GM12864 (cell line): ENCODE results near the gene TCAF1.
"Not testable (repeated sequence)": the region's sequence is repeated elsewhere in the genome, so short reads cannot be mapped to it uniquely, and the experiment has no call there.

Experiments
- DNase-seq: peaks from one replicate; pipeline ENCODE4 v3.0.0-alpha.2; 2011; ENCODE audit warnings: low read depth
- H3K4me3 ChIP-seq: 2 replicates; pipeline ENCODE4 v1.5.1; 2011; ENCODE audit warnings: mild to moderate bottlenecking, low read depth, low read length, control low read depth
- TF ChIP-seq, protein P1 (sequence below): IDR thresholded peaks from 2 replicates; pipeline ENCODE4 v1.5.1; 2011; ENCODE audit warnings: low read depth, mild to moderate bottlenecking, moderate library complexity, low read length, control low read depth, inconsistent platforms; ENCODE audit errors: missing control alignments

TCAF1 gene

GRCh38 chr7:143882020-143882603, 19.9 kb downstream of the TCAF1 start:
- H3K4me3 ChIP-seq, result no peak overlapping the region
- TF ChIP-seq, protein P1, sequence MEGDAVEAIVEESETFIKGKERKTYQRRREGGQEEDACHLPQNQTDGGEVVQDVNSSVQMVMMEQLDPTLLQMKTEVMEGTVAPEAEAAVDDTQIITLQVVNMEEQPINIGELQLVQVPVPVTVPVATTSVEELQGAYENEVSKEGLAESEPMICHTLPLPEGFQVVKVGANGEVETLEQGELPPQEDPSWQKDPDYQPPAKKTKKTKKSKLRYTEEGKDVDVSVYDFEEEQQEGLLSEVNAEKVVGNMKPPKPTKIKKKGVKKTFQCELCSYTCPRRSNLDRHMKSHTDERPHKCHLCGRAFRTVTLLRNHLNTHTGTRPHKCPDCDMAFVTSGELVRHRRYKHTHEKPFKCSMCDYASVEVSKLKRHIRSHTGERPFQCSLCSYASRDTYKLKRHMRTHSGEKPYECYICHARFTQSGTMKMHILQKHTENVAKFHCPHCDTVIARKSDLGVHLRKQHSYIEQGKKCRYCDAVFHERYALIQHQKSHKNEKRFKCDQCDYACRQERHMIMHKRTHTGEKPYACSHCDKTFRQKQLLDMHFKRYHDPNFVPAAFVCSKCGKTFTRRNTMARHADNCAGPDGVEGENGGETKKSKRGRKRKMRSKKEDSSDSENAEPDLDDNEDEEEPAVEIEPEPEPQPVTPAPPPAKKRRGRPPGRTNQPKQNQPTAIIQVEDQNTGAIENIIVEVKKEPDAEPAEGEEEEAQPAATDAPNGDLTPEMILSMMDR, result no peak
- no peak for DNase-seq

GRCh38 chr7:143878884-143879283, 23.1 kb downstream of the TCAF1 start:
- no peak overlapping the region for H3K4me3 ChIP-seq
- TF ChIP-seq, protein P1, result no peak
- DNase-seq, result no peak

DNA sequence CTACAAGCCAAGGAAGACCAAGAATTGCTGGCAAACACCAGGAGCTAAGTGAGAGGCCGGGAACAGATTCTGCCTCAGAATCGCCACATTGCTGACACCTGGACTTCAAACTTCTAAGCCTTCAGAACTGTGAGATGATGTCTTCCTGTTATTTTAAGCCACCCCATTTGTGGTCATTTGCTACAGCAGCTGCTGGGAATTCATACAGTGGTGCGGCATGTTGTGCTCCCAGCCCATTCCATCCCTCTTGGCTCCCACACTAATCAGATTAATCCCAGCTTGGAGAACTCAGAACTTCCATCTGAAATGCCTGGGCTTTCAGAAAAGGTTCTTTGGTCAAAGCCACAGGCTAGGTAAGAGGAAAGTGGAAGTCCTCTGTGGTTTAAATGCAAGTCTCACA, 24.9 kb downstream of the TCAF1 start:
- TF ChIP-seq, protein P1, result no peak
- no peak overlapping the region for H3K4me3 ChIP-seq
- DNase-seq, result no peak

DNA sequence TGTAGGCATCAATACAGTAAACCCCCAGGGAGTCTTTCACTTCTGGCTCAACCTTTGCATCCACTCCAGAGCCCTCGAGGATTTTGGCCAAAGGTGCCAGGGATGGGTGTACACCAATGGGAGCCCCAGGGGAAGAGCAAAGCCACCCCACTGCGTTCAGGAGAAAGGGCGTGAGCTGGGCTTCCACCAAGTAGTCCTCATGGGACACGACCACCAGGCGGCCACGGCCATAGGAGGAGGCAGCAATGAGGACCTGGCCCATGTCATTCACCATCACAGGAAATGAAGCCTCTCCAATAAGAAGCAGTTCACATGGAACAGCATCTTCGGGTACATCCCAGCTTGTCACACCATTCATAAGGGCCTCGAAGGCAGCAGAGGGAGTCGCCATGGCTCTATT, 25.8 kb downstream of the TCAF1 start:
- H3K4me3 ChIP-seq, result no peak overlapping the region
- DNase-seq, result no peak
- TF ChIP-seq, protein P1, result no peak

GRCh38 chr7:143873242-143873641, 28.7 kb downstream of the TCAF1 start:
- DNase-seq, H3K4me3 ChIP-seq: not testable (repeated sequence)

- DNase-seq, H3K4me3 ChIP-seq: not testable (repeated sequence)
These were observed 30.4 kb downstream of the TCAF1 start for GRCh38 chr7:143871534-143871933.

GRCh38 chr7:143857994-143858393, 44.0 kb downstream of the TCAF1 start:
- H3K4me3 ChIP-seq, DNase-seq: not testable (repeated sequence)

DNA sequence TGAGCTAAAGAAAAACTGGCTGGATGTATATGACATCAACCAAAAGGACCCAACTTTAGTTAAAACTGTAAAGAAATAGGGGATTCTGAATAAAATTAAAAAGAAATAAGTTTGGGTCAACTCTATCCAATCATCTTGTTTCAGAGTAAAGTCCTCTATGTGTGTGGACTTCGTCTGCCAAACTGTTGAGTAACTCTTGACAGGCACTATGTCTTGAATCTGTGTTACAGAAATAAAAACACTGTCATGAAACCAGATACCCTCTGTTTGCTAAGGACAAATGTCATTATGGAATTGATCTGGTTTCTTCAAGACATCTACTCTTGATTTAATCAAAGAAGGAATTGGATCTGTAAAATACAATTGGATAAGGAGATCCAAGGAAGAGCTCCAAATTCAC, 46.5 kb downstream of the TCAF1 start:
- not testable (repeated sequence) for H3K4me3 ChIP-seq, DNase-seq

- TF ChIP-seq, protein P1, result no peak
- no peak for DNase-seq
These were observed 51.3 kb downstream of the TCAF1 start for GRCh38 chr7:143850682-143851081.

More at GRCh38 chr7:143850682-143851081, 51.3 kb downstream of the TCAF1 start:
- no peak overlapping the region for H3K4me3 ChIP-seq
